ENCODE measurements around the gene STK17A.
A peak's percentile ranks its signal among the peaks of the same experiment; 100 is the strongest.
"Not testable (repeated sequence)": the region's sequence is repeated elsewhere in the genome, so short reads cannot be mapped to it uniquely, and the experiment has no call there.

STK17A gene

DNA sequence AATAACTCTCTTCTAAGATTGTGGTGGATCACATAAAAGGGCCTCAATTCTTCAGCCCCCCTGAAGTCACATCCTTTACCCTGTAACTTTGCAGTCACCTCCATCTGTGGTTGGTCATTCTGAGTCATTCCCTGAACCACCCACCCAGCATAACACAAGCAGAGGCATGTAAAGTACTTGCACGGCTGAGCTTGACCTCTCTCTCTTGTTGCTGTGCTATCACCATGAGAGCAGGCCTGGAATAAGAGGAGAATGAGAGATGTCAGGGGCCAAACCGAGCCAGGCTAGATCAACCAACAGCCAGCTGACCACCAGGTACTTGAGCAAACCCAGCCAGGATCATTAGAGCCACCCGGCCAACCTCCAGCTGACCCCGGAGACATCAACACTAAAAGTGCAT is 13.5 kb upstream of the STK17A start:
- no peak for DNase-seq

DNA sequence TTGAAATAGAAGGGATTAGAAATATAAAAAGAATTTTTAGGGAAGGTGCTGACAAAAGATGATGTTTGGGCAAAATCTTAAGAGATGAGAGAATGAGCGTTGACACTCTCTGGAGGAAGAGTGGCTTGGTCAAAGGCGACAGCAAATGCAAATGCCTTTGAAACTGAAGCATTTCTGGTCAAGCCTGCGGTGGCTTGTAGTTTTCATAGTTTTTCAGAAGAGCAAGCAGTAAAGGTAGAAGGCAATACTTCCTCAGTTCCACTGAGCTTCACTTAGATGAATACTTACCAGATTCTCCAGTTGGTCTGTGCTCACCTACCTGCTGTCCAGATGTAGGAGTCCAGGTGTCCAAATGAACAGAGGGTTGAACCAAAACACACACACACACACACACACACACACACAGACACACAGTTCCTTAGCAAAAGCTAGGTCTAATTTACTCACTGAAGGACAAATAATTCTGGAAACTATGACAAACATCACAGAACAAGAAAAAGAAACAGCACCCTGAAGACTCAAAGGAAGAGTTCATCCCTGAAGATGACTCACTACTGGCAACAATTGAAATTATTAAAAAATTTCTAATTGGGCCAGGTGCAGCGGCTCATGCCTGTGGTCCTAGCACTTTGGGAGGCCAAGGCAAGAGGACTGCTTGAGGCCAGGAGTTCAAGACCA is 12.1 kb upstream of the STK17A start:
- DNase-seq = no peak

GRCh38 chr7:43572516-43573049 is 10.3 kb upstream of the STK17A start:
- DNase-seq = peak; percentile 20

DNA sequence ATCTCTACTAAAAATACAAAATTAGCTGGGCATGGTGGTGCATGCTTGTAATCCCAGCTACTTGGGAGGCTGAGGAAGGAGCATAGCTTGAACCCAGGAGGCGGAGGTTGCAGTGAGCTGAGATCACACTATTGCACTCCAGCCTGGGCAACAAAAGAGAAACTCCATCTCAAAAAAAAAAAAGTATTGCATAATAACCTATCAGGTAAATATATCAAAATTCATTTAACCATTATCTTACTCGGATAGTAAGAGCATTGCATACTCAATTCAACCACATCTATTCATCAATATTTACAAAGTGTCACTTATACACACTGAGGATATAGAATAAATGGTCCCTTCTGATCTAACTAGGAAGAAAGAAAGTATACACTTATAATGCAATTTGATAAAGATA is 9.1 kb upstream of the STK17A start:
- DNase-seq = not testable (repeated sequence)

DNA sequence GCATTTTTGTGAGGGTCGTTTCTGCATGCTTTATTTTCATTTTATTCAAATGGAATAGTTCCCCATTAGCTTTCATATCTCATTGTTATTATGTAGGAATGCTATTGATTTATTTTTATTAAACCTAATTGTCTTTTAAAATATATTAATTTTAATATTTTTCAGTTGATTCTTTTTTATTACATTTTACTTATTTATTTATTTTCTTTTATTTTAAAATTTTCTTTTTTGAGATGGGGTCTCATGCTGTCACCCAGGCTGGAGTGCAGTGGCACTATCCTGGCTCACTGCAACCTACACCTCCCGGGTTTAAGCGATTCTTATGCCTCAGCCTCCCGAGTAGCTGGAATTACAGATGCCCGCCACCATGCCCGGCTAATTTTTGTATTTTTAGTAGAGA is 7.4 kb upstream of the STK17A start:
- no peak for DNase-seq

DNA sequence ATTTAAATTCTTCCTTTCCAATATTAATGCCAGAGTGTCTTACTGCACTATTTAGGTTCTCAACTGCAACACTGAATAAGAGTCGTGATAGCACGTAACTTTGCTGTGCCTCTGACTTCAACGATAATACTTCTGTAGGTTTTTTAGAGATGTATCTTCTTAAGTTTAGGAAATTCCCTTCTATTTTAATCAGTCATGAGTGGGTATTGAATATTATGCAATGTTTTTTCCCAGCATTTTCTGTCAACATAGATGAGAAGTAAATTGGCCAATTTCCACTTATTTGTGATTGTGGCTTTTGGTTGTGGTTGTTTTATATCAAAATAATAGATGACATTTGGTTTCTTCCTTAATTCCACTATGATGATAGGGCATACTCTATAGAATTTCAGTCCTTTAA is 6.7 kb upstream of the STK17A start:
- no peak for DNase-seq

DNA sequence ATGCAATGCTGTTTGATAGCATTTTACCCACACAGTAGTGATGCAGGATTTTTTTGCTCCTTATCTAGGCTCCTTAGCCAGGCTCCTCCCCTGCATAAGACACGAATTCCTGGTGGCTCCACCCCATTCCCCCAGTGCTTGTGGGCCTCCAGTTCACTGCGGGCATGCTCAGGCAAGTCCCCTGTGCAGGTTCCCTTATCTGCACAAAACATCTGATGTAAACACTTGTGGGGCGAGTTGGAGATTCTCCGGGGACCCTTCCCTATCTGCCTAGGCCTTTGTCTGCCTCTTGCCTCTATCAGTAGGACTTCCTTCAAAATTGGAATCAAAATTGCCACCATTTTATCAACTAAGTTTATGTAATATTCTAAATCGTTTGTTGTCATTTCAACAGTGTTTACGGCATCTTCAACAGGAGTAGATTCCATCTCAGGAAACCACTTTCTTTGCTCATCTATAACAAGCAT is 5.4 kb upstream of the STK17A start:
- DNase-seq = peak; percentile 35

DNA sequence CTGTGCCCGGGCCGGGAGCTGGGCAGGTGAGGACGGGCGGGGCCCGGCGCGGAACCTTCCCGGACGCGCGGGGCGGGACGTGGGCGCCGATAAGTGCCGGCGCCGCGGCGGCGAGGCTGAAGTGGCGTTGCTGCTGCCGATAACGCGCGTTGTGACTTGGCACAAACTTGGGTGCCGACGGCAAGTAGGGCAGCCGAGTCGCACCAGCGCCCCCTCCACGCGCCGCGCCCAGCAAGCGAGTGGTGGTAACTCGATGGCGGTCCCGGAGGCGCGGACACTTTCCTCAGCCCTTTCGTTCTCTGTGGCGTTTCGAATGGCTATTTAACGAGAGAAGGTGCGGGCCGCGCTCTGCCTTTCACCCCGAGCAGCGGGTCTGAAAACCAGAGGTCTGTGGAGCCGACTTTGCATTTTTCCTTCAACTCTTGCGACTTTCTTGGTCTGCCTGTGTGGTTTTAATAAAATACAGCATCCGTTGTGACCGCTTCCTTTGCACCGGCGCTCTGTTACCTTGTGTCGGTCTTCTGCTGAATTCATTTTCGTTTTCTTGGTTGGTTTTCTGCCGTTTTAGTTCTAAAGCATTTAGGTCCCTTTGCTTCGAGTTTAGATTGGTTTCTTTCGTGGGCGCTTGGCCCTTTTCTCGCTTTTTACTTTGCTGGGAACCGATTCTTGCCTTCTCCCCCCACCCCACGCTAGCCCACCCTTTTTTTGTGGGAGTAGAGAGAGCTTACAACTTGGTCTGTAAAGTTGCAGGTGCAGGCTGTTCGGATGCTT is 701 bp downstream of the STK17A start:
- peak; percentile 81 for DNase-seq

DNA sequence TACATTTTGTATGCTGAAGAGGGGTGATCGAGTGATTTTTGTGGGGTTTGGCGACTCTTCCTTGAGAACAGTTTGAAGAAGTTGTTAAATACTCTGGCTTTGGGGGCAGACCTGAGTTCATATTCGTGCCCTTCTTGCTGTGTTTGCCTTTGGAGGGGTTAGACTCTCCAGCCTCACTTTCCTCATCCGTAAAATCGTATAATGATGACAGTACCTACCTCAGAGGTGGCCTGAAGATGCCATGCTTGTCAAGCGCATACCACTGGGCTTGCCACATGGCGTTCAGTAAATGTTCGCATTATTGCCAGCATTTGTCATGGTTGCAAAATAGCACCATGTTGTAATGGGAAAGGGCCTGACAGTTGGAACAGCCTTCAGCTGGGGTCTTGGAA is 1.3 kb downstream of the STK17A start:
- DNase-seq = peak; percentile 41

- not testable (repeated sequence) for DNase-seq
Observed at GRCh38 chr7:43584733-43585132, 1.8 kb downstream of the STK17A start.

DNA sequence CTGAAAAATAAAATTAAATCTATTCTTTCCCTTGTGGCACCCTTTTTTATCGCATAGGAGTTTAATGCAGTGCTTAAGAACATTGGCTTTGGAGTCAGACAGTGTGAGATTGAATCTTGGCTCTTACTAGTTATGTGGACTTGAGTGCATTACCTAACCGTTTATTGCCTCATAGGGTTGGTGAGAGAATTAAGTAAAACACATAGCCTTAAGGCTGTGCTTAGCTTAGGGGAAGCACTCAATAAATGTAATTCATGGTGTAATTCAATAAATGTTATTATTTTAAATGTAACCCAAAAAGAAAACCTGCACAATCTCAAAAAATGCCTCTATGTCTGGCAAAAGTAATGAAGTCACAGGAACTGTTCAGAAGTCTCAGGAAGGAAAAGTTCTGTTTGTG is 2.7 kb downstream of the STK17A start:
- no peak for DNase-seq

GRCh38 chr7:43586251-43586900 is 3.5 kb downstream of the STK17A start:
- no peak for DNase-seq

DNA sequence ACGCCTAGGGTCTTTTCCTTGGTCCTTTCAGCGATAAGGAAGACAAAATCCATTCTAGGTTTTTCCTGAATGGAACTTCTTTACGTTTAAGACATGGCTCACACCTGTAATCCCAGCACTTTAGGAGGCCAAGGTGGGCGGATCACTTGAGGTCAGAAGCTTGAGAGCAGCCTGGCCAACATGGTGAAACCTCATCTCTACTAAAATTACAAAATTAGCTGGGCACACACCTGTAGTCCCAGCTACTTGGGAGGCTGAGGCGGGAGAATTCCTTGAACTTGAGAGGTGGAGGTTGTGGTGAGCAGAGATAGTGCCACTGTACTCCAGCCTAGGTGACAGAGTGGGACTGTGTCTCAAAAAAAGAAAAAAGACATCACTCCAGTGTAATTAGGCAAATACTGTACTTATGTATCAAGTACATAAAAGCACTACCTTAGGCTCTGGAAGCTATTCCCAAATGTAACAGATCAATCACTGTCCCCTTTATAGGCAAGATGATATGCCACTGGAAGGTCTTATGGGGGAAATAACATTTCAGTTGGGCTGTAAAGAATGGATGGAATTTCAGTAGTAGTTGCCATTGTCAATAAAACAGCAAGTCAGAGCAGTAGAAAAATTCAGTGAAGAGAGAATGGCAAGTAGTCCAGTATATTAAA is 5.7 kb downstream of the STK17A start:
- DNase-seq = no peak

GRCh38 chr7:43589133-43589478 is 6.2 kb downstream of the STK17A start:
- DNase-seq = no peak

DNA sequence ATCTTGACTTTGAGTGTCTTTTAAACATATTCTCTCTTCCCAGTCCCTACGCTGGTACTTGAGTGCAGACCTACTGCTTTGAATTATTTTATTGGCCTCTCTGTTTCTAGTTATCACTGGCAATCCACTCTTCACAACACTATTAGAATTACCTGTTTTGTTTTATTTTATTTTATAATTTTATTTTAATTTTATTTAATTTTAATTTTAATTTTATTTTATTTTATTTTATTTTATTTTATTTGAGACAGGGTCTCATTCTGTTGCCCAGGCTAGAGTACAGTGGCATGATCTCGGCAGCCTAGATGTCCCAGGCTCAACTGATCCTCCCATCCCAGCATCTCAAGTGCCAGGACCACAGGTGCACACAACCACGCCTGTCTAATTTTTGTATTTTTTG is 6.8 kb downstream of the STK17A start:
- DNase-seq = no peak

DNA sequence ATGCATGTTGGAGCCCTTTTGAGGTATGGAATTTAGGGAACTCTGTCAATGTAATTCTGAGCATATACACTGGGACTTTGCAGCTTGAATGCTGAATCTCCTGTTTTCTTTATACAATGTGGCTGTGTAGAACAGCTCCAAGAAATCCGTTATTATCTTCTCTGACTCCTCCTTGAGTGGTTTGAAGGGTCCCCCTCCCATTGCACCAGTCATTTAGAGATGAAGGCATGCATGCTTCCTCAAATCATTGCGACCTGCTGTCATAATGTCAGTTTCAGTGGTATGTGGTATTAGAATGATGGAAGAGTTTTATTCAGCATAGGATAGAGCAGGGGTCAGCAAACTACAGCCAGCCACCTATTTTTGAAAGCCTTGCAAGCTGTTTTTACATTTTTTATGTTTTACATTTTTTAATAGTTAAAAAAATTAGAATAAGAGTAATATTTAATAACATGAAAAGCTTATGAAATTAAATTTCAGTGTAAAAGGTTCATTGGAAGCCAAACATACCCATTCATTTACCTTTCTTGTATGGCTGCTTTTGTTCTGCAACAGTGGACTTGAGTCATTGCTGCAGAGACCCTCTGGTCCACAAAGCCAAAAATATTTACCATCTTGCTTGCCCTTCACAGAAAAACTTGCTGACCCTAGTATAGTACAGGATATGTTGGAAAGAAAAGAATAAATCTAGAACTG is 8.1 kb downstream of the STK17A start:
- DNase-seq = no peak

- no peak for DNase-seq
Observed at GRCh38 chr7:43591558-43592180, 8.8 kb downstream of the STK17A start.

- no peak for DNase-seq
Observed at GRCh38 chr7:43592326-43592725, 9.4 kb downstream of the STK17A start.

DNA sequence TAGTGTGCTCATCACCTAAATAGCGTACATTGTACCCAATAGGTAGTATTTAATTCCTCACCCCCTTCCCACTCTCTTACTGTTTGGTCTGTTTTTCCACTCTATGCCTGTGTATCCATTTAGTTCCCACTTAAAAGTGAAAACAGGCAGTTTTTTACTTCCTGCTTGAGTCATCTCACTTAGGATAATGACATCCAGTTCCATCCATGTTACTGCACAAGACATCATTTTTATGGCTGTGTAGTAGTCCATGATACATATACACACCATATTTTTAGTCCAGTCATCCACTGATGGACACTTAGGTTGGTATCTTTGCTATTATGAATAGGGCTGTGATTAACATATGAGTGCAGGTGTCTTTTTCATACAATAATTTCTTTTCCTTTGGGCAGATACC is 10.1 kb downstream of the STK17A start:
- peak; percentile 46 for DNase-seq

DNA sequence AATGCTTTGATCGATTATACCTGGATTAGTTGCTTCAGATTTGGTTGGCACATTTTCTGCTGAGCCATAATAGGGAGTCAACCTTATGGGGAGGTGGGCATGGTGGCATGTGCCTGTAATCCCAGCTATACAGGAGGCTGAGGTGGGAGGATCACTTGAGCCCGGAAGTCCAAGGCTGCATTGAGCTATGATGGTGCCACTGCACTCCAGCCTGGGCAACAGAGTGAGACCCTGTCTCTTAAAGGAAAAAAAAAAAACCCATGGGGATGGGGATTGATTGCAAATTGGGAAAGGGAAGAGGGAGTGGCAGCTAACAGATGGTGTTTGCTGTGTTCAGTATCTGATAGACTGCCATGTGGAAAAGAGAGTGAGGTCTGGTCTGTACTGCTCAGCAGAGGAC is 11.1 kb downstream of the STK17A start:
- no peak for DNase-seq

GRCh38 chr7:43596426-43596825 is 13.5 kb downstream of the STK17A start:
- not testable (repeated sequence) for DNase-seq

- no peak for DNase-seq
Observed at GRCh38 chr7:43600056-43600455, 17.1 kb downstream of the STK17A start.
